OCI-LY1 (cell line): ENCODE data around the gene UTP25.
A peak's percentile ranks its signal among the peaks of the same experiment; 100 is the strongest.
"Not testable (repeated sequence)": the region's sequence is repeated elsewhere in the genome, so short reads cannot be mapped to it uniquely, and the experiment has no call there.

Experiments used
- H2AFZ ChIP-seq: fragments of 200-600 bp; sonication (generic), shearing (Covaris generic); 2 replicates; pipeline ENCODE4 v1.6.0; 2014; ENCODE audit warnings: antibody characterized with exemption, mild to moderate bottlenecking, low read length
- H3F3A ChIP-seq: fragments of 200-600 bp; sonication (generic), shearing (Covaris generic); 2 replicates; pipeline ENCODE4 v1.6.0; 2014; ENCODE audit warnings: mild to moderate bottlenecking, antibody characterized with exemption, low read length, moderate library complexity; ENCODE audit not compliant: insufficient read depth
- H3K27ac ChIP-seq: fragments of 200-600 bp; sonication (generic); 2 replicates; pipeline ENCODE4 v1.5.1; 2014; ENCODE audit warnings: low read length, mixed run types, mild to moderate bottlenecking, low read depth; ENCODE audit not compliant: poor library complexity, severe bottlenecking
- H3K27me3 ChIP-seq: fragments of 200-600 bp; sonication (generic); 2 replicates; pipeline ENCODE4 v1.6.0; 2014; ENCODE audit warnings: antibody characterized with exemption, mild to moderate bottlenecking, low read length, moderate library complexity; ENCODE audit not compliant: insufficient read depth
- H3K36me3 ChIP-seq: fragments of 200-600 bp; sonication (generic); 2 replicates; pipeline ENCODE4 v1.6.1; 2014; ENCODE audit warnings: mild to moderate bottlenecking, antibody characterized with exemption, low read length, moderate library complexity, mixed read lengths; ENCODE audit not compliant: insufficient read depth
- H3K4me1 ChIP-seq: fragments of 200-600 bp; sonication (generic); 2 replicates; pipeline ENCODE4 v1.5.1; 2014; ENCODE audit warnings: mild to moderate bottlenecking, low read length, moderate library complexity; ENCODE audit not compliant: insufficient read depth, severe bottlenecking
- H3K4me2 ChIP-seq: fragments of 200-600 bp; sonication (generic), shearing (Covaris generic); 2 replicates; pipeline ENCODE4 v1.6.1; 2014; ENCODE audit warnings: low read length
- H3K4me3 ChIP-seq: fragments of 200-600 bp; sonication (generic); 2 replicates; pipeline ENCODE4 v1.5.1; 2014; ENCODE audit warnings: low read length, low read depth, mild to moderate bottlenecking, mixed read lengths; ENCODE audit not compliant: poor library complexity, severe bottlenecking
- H3K79me2 ChIP-seq: fragments of 200-600 bp; shearing (Covaris generic); 2 replicates; pipeline ENCODE4 v1.6.1; 2016; ENCODE audit warnings: mixed run types, low read length, mixed read lengths; ENCODE audit not compliant: insufficient read depth
- H3K9ac ChIP-seq: fragments of 200-600 bp; sonication (generic), shearing (Covaris generic); 2 replicates; pipeline ENCODE4 v1.6.1; 2014; ENCODE audit warnings: mild to moderate bottlenecking, low read length, mixed read lengths
- H3K9me2 ChIP-seq: fragments of 200-600 bp; sonication (generic), shearing (Covaris generic); 2 replicates; pipeline ENCODE4 v1.6.1; 2014; ENCODE audit warnings: low read depth, mild to moderate bottlenecking, low read length, mixed read lengths
- H3K9me3 ChIP-seq: fragments of 200-600 bp; shearing (Covaris generic); 2 replicates; pipeline ENCODE4 v1.6.1; 2014; ENCODE audit warnings: low read length, mixed read lengths
- H4K20me1 ChIP-seq: fragments of 200-600 bp; sonication (generic), shearing (Covaris generic); 2 replicates; pipeline ENCODE4 v1.6.0; 2016; ENCODE audit warnings: mild to moderate bottlenecking, low read length; ENCODE audit not compliant: insufficient read depth
- EZH2 ChIP-seq: fragments of 200-600 bp; sonication (generic), shearing (Covaris generic); IDR thresholded peaks from 2 replicates; pipeline ENCODE4 v1.8.0; 2017; ENCODE audit warnings: borderline replicate concordance, mixed run types, mild to moderate bottlenecking, antibody characterized with exemption, low read length, moderate library complexity, mixed read lengths
- TF ChIP-seq, protein P1 (sequence below): fragments of 200-600 bp; sonication (generic), shearing (Covaris generic); IDR thresholded peaks from 2 replicates; pipeline ENCODE4 v1.5.1; 2017; ENCODE audit warnings: mild to moderate bottlenecking, antibody characterized with exemption, low read length, moderate library complexity, mixed read lengths

The UTP25 gene

DNA sequence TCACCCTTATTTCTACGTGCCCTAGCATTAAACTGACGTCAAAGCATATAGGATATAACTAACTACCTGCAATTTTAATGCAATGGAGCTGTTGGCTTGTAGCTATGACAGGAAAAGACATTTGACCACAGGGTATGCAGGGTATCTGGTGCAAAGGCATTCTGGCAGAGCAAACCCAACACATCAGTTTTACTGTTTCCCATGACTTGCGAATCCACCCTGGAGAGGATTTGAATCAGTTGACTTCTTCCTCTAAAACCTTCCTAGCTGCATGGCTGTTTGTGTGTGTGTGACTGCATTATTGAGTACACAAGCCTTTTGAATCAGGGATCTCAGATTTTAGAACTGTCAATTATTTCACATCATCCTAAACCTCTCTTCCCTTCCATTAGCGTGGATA lies 68.6 kb downstream of the UTP25 start:
- no peak for TF ChIP-seq EZH2
- TF ChIP-seq, protein P1, sequence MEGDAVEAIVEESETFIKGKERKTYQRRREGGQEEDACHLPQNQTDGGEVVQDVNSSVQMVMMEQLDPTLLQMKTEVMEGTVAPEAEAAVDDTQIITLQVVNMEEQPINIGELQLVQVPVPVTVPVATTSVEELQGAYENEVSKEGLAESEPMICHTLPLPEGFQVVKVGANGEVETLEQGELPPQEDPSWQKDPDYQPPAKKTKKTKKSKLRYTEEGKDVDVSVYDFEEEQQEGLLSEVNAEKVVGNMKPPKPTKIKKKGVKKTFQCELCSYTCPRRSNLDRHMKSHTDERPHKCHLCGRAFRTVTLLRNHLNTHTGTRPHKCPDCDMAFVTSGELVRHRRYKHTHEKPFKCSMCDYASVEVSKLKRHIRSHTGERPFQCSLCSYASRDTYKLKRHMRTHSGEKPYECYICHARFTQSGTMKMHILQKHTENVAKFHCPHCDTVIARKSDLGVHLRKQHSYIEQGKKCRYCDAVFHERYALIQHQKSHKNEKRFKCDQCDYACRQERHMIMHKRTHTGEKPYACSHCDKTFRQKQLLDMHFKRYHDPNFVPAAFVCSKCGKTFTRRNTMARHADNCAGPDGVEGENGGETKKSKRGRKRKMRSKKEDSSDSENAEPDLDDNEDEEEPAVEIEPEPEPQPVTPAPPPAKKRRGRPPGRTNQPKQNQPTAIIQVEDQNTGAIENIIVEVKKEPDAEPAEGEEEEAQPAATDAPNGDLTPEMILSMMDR = no peak
- H3F3A ChIP-seq = no peaks in the 10 kb centered on the region
- no peaks in the 10 kb centered on the region for H3K27me3 ChIP-seq
- H3K9me2 ChIP-seq = no peaks in the 10 kb centered on the region
- H3K79me2 ChIP-seq = no peaks in the 10 kb centered on the region
- H4K20me1 ChIP-seq = no peaks in the 10 kb centered on the region
- no peak overlapping the region for H3K4me3 ChIP-seq
- H3K36me3 ChIP-seq = no peaks in the 10 kb centered on the region
- H3K4me2 ChIP-seq = no peak overlapping the region
- no peak overlapping the region for H2AFZ ChIP-seq
- H3K4me1 ChIP-seq = no peaks in the 10 kb centered on the region
- no peak overlapping the region for H3K9ac ChIP-seq
- H3K9me3 ChIP-seq = no peaks in the 10 kb centered on the region
- H3K27ac ChIP-seq = no peak overlapping the region

DNA sequence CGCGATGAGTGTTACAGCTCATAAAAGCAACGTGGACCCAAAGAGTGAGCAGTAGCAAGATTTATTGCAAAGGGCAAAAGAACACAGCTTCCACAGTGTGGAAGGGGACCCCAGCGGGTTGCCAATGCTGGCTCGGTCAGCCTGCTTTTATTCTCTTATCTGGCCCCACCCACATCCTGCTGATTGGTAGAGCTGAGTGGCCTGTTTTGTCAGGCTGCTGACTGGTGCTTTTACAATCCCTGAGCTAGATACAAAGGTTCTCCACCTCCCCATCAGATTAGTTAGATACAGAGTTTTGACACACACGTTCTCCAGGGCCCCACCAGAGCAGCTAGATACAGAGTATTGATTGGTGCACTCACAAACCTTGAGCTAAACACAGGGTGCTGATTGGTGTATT lies 70.5 kb downstream of the UTP25 start:
- H3K36me3 ChIP-seq, H3K9ac ChIP-seq: not testable (repeated sequence)

DNA sequence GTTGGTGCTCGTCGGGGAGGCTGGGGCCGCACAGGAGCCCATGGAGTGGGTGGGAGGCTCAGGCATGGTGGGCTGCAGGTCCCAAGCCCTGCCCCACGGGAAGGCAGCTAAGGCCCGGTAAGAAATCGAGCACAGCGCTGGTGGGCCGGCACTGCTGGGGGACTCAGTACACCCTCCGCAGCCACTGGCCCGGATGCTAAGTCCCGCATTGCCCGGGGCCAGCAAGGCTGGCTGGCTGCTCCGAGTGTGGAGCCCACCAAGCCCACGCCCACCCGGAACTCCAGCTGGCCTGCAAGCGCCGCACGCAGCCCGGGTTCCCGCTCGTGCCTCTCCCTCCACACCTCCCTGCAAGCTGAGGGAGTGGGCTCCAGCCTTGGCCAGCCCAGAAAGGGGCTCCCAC lies 71.1 kb downstream of the UTP25 start:
- not testable (repeated sequence) for H4K20me1 ChIP-seq, H3K27me3 ChIP-seq, H3K27ac ChIP-seq, H3K9me2 ChIP-seq, H3K9me3 ChIP-seq, H2AFZ ChIP-seq, H3K36me3 ChIP-seq, H3K4me3 ChIP-seq, H3F3A ChIP-seq, H3K4me2 ChIP-seq, H3K9ac ChIP-seq, H3K4me1 ChIP-seq, H3K79me2 ChIP-seq

More for the DNA sequence above, 70.5 kb downstream of the UTP25 start:
- H4K20me1 ChIP-seq, H3K9me2 ChIP-seq, H3K9me3 ChIP-seq, H3K4me3 ChIP-seq, H3F3A ChIP-seq, H3K27ac ChIP-seq, H3K27me3 ChIP-seq, H2AFZ ChIP-seq, H3K4me1 ChIP-seq, H3K4me2 ChIP-seq, H3K79me2 ChIP-seq: not testable (repeated sequence)

DNA sequence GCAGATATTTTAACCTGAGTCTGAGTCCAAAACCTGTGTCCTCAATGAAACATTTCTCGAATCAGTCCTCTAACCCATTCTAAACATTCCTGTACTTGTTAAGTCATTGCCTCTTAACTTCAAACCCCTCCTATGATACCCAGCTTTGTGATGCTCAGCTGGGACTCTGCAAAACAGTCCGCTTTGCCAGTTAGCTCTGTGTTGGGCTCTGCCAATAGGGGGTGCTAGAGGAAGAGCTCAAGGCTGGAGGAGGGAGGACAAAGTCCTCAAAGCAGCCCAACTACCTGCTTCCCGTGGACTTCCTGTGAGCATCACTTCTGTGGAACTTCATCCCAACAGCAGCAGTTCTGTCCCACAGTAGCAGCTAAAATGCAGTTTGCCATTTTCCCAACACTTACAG lies 72.2 kb downstream of the UTP25 start:
- Histone ChIP-seq H2AFZ (no peak overlapping the region), H3K27me3 (no peaks in the 10 kb centered on the region), H3K27ac (no peak overlapping the region), H3K4me1 (no peaks in the 10 kb centered on the region), H3K4me3 (no peak overlapping the region), H3K4me2 (no peak overlapping the region), H3F3A (no peaks in the 10 kb centered on the region), H3K79me2 (no peaks in the 10 kb centered on the region), H3K9me2 (no peaks in the 10 kb centered on the region), H3K36me3 (no peaks in the 10 kb centered on the region), H3K9ac (no peak overlapping the region), H4K20me1 (no peaks in the 10 kb centered on the region), H3K9me3 (no peaks in the 10 kb centered on the region)
- TF ChIP-seq EZH2 = no peak
- TF ChIP-seq, protein P1 = peak; percentile 54
